Activated gamma-delta T cell treated with anti-CD3 and anti-CD28 coated beads, Interleukin-2, amount 50 U/mL, for 16 hours (primary cell): ENCODE data around the gene ALDOB.
A peak's percentile ranks its signal among the peaks of the same experiment; 100 is the strongest.

Experiments used
- DNase-seq: peaks from one replicate; pipeline ENCODE4 v3.0.0-alpha.2; 2020; ENCODE audit warnings: low read depth

ALDOB gene

DNA sequence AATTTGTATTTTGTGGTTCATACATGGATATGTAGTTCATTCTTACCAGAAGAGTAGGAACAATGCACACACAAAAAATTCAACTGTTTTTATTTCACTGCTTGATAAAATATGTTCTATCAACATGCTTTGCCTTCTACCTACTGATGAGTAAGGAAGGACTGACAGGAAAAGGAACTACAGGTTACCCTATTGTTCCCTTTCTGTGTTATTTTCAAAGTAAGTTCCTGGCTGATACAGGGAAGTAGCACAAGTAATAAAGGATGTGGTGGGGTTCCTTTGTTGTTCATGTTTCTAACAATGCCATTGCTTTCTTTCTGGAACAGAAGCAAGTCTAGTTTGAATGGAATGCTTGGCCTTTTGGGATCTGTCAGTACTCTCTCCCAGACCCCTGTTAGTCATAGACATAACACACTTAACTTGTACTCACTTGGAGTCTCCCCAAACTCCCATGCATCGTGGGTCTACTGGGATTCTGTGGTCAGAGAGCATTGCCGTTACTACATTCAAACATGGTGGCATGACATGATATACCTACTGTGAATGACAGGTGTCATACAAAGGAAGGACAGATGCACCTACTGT, 20.2 kb upstream of the ALDOB start:
- DNase-seq, result no peak

GRCh38 chr9:101453776-101454570, 18.4 kb upstream of the ALDOB start:
- DNase-seq, result no peak

DNA sequence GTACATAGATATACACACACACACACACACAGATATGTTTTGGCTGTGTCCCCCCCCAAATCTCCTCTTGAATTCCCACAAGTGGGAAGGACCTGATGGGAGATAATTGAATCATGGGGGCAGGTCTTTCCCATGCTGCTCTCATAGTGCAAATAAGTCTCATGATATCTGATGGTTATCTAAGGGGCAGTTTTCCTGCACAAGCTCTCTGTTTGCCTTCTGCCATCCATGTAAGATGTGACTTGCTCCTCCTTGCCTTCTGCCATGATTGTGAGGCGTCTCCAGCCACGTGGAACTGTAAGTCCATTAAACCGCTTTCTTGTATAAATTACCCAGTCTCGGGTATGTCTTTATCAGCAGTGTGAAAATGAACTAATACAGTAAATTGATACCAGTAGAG, 15.9 kb upstream of the ALDOB start:
- no peak for DNase-seq

GRCh38 chr9:101450931-101451330, 15.4 kb upstream of the ALDOB start:
- no peak for DNase-seq

GRCh38 chr9:101449071-101449721, 13.6 kb upstream of the ALDOB start:
- peak; percentile 17 for DNase-seq

DNA sequence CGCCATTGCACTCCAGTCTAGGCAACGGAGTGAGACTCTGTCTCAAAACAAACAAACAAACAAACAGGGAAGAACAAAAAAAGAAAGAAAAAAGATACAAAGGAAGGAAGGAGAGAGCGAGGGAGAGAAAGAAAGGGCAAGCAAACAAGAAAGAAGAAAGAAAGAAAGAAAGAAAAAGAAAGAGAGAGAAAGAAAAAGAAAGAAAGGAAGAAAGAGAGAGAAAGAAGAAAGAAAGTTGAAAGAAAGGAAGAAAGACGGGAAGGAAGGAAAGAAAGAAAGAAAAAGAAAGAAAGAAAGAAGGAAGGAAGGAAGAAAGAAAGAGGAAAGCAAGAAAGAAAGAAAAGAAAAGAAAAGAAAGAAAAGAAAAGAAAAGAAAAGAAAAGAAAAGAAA, 13.1 kb upstream of the ALDOB start:
- DNase-seq, result no peak

- DNase-seq, result no peak
Observed at GRCh38 chr9:101446732-101447131, 11.2 kb upstream of the ALDOB start.

- DNase-seq, result no peak
Observed at GRCh38 chr9:101445353-101446029, 9.9 kb upstream of the ALDOB start.

DNA sequence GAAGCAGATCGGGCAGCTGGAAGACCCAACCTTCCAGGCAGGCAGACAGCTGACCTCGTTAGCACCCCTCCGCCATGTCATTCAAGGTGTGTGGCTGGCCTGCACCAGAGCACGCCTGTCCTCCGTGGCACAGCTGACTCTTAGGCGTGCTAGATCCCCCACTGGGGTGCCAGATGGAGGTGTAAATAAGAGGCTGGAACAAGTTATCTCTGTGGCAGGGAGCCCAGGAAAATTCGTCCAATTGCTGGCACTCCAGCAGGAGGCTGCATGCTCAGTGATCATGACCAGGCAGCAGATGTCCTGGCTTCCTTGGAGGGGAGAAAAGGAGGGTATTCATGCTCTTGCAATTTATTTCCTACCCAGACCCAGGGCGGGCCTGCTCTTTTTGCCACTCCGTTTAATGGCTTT, 7.8 kb upstream of the ALDOB start:
- DNase-seq, result no peak

GRCh38 chr9:101442736-101443135, 7.2 kb upstream of the ALDOB start:
- no peak for DNase-seq

- DNase-seq, result no peak
Observed at GRCh38 chr9:101442318-101442717, 6.7 kb upstream of the ALDOB start.

DNA sequence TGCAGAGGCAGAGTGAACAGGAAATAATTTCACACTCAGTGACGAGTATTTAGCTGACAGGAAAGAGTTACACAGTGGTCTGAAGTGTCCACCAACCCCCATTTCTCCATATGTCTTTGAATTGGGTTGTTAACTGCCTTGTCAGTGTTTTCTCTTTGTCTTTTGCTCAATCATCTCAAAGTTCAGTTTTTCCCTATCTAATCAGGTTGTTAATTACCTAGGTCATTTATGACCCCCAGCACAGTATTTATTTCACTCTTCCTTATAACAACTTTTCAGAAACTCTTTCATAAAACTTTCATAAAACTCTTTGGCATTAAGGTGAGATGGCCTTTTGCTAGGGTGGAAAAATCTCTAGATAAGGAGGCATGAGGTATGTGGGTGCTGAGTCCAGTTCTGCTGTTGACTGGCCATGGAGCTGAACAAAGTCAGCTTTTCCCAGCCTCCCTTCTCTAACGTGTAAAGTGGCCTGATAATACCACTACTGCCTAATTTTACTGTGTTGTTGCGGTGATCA, 5.2 kb upstream of the ALDOB start:
- no peak for DNase-seq

GRCh38 chr9:101438523-101438922, 2.9 kb upstream of the ALDOB start:
- DNase-seq, result no peak

- DNase-seq, result no peak
Observed at GRCh38 chr9:101437806-101438232, 2.2 kb upstream of the ALDOB start.

DNA sequence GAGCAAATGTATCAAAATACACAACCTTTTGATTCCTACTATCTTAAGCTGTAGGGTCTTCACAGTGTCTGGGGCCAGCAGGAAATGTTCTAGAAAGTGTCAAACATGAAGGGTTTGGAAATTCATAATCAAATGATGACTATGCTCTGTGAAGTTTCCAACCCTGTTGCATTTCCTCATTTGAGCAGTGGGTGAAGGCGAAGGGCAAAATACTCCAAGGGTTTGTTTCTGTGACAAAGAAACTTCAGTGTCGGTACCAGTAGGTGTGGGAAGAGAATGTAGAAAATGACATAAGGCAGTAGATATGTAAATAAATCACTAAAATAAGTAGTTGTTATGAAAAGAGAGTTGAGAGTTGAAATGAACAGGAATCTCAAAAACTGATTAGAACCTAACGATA, 576 bp downstream of the ALDOB start:
- DNase-seq, result no peak

GRCh38 chr9:101433229-101433628, 2.3 kb downstream of the ALDOB start:
- no peak for DNase-seq

GRCh38 chr9:101432740-101433139, 2.8 kb downstream of the ALDOB start:
- DNase-seq, result no peak

DNA sequence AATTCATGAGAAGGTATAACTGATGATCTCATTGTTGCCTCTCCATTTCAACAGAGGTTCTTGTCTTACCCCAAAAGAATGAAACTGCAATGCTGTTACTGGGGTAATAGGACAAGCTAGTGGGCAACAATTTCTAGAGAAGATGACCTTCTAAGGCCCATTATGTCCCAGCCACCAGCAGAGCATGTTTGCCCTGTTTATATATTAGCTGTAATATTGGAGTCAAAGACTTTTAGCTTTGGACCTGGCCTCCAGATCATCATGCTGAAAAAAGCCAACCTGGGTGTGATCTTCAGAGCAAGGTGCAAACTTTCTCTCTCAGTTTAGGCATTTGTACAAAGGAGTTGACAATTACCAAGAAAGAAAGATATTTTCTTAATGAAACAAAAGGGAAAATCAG, 3.4 kb downstream of the ALDOB start:
- no peak for DNase-seq

- no peak for DNase-seq
Observed at GRCh38 chr9:101429736-101430135, 5.8 kb downstream of the ALDOB start.

DNA sequence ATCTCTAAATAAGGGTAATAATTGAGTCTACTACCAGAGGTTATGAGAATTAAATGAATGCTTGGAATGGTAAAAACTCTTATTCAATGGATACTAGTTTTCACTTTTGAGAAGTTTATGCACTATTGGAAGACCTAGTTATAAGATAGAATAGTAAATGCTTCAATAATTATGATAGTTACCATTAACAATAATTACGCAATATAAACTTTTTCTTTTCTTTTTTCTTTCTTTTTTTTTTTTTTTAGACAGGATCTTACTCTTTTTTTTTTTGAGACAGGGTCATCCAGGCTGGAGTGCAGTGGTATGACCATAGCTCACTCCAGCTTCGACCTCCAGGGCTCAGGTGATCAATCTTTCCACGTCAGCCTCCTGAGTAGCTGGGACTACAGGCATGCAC, 6.7 kb downstream of the ALDOB start:
- DNase-seq, result no peak

DNA sequence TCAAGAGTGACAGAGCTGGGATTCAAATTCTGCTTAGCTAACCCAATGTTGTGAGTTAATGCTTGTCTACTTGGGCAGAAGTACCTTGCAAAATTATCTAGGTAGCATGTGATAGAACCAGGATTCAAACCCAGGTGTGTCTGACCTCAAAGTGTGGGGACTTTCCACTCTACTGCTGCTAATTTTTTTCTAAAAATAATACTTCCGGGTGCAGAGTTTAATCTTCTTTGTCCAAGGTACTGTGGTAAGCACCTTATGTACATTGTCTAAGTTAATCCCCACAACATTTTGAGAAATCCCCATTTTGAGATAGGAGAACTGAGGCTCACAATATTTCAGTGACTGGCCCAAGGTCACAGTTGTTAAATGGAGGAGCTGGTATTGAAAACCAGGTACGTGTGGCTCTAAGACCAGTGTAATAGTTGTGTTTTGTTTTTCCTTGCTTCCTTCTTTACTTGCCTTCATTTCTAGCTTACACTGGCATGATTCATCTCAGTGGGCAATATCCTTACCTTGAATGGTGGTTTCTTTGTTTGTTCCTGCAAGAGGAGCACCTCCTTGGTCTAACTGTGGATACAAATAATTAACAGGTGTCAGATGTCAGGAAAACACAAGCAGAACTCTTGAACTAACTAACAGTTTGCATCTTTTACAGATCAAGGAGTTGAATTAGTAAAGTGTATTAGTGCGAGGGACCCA, 7.5 kb downstream of the ALDOB start:
- no peak for DNase-seq

GRCh38 chr9:101427358-101427757, 8.2 kb downstream of the ALDOB start:
- DNase-seq, result no peak
